ENCODE results near the gene MAP3K5. TPM values are rescaled to one million over a fixed set of nuclear protein-coding genes. Genes with fewer than 3 reads are reported as not detected.

The MAP3K5 gene
- total RNA-seq, 4 donors from 2014 or later: 16.2 to 52.7 (median 34.8) TPM

DNA sequence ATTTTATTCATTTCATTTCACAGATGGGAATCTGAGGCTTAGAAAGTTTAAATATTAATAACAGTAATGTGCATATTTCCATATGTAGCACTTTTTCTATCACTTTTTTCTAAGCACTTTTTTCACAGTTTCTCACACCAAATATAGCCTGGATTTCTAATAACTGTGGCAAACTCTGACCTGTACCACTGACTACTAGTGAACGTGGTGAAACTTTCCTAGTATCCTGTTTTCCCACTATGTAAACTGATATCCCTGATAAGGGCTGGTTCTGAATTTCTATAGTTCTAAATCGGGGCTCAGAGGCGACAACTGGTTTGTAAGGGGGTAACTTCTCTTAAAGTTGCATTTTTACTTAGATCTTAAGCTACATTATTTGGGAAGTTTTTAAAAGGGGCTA lies 274.7 kb downstream of the MAP3K5 start:
- Histone ChIP-seq H3K4me1 (peaks cover 0 to 6% (median 0%) of the 10 kb centered on the region in 4 donors), H3K4me3 (no peak overlapping the region), H3K27me3 (no peaks in the 10 kb centered on the region), H3K27ac (no peak overlapping the region), H3K9me3 (no peaks in the 10 kb centered on the region), H3K36me3 (no peaks in the 10 kb centered on the region)
- no peak for DNase-seq
- 82 to 86% methylated on average over 3 of the region's 3 CpGs for WGBS, 2 donors (ENCODE audit: low coverage in 1 of 2)
- in situ Hi-C loops (cut with MboI; ENCODE audit: low pct_ligation_motif_present in 1 of 4, low pct_unique_long_range_greater_than_20kb in 1 of 4, low sequenced_read_pairs in 3 of 4) (no loop called here), intact Hi-C loops (cut with DNase I; ENCODE audit: low total_unique reads) (no loop called here)
- TF ChIP-seq POLR2A (IDR thresholded peaks at IDR 0.05): no peak
- TF ChIP-seq EP300 (IDR thresholded peaks at IDR 0.05; ENCODE audit: low read depth): no peak
- no peak for TF ChIP-seq POLR2AphosphoS5 (IDR thresholded peaks at IDR 0.05)
- TF ChIP-seq, protein P1, sequence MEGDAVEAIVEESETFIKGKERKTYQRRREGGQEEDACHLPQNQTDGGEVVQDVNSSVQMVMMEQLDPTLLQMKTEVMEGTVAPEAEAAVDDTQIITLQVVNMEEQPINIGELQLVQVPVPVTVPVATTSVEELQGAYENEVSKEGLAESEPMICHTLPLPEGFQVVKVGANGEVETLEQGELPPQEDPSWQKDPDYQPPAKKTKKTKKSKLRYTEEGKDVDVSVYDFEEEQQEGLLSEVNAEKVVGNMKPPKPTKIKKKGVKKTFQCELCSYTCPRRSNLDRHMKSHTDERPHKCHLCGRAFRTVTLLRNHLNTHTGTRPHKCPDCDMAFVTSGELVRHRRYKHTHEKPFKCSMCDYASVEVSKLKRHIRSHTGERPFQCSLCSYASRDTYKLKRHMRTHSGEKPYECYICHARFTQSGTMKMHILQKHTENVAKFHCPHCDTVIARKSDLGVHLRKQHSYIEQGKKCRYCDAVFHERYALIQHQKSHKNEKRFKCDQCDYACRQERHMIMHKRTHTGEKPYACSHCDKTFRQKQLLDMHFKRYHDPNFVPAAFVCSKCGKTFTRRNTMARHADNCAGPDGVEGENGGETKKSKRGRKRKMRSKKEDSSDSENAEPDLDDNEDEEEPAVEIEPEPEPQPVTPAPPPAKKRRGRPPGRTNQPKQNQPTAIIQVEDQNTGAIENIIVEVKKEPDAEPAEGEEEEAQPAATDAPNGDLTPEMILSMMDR (IDR thresholded peaks at IDR 0.05): no peak

DNA sequence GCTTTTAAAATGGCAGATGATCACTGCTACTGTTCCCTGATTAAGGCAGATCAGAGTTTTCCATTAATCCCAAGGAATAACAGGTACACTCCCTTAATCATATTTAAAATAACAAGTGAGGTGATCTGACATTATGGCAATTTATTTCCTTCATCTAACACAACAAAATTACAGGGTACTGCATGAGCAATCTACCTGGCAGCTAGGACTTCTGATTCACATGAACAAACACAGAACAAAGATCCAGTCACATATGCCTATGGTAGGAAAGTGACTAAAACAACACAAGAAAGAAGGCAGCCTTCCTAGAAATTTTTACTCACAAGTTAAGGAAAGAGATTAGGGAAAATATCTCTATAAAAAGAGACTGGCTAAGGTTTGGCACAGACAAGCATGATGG lies 275.3 kb downstream of the MAP3K5 start:
- in situ Hi-C loops (cut with MboI; ENCODE audit: low pct_ligation_motif_present in 1 of 4, low pct_unique_long_range_greater_than_20kb in 1 of 4, low sequenced_read_pairs in 3 of 4): no loop called here
- no peak for TF ChIP-seq POLR2A (IDR thresholded peaks at IDR 0.05)
- TF ChIP-seq, protein P1 (IDR thresholded peaks at IDR 0.05): no peak
- no peak for TF ChIP-seq EP300 (IDR thresholded peaks at IDR 0.05; ENCODE audit: low read depth)
- no peak for TF ChIP-seq POLR2AphosphoS5 (IDR thresholded peaks at IDR 0.05)
- Histone ChIP-seq H3K9me3 (no peaks in the 10 kb centered on the region), H3K27me3 (no peaks in the 10 kb centered on the region), H3K4me1 (peaks cover under 1 to 11% (median 3%) of the 10 kb centered on the region in 4 donors), H3K36me3 (no peaks in the 10 kb centered on the region), H3K4me3 (no peak overlapping the region), H3K27ac (no peak overlapping the region)
- intact Hi-C loops (cut with DNase I; ENCODE audit: low total_unique reads): no loop called here
- DNase-seq: no peak

DNA sequence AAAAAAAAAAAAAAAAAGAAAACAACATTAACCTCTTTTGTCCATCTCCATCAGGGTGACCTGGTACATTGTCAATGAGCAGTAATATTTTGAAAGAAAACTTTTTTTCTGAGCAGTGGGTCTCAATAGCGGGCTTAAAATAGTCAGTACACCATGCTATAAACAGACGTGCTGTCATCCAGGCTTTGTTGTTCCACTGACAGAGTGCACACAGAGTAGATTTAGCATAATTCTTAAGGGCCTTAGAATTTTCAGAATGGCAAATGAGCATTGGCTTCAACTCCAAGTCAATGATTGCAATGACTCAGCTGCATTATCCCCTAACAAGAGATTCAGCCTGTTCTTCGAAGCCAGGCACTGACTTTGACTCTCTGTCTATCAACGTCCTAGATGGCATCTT lies 277.7 kb downstream of the MAP3K5 start:
- Histone ChIP-seq H3K36me3 (no peaks in the 10 kb centered on the region), H3K27ac (no peak overlapping the region), H3K9me3 (no peaks in the 10 kb centered on the region), H3K4me1 (peaks cover 7 to 25% (median 13%) of the 10 kb centered on the region in 4 donors), H3K27me3 (no peaks in the 10 kb centered on the region), H3K4me3 (no peak overlapping the region)
- DNase-seq: no peak
- 86 to 87% methylated on average over 3 to 4 of the region's 4 CpGs for WGBS, 2 donors (ENCODE audit: low coverage in 1 of 2)
- intact Hi-C loops (cut with DNase I; ENCODE audit: low total_unique reads): no loop called here
- TF ChIP-seq, protein P1 (IDR thresholded peaks at IDR 0.05): no peak
- TF ChIP-seq POLR2AphosphoS5 (IDR thresholded peaks at IDR 0.05) (no peak), POLR2A (IDR thresholded peaks at IDR 0.05) (no peak), EP300 (IDR thresholded peaks at IDR 0.05; ENCODE audit: low read depth) (no peak)
- in situ Hi-C loops (cut with MboI; ENCODE audit: low pct_ligation_motif_present in 1 of 4, low pct_unique_long_range_greater_than_20kb in 1 of 4, low sequenced_read_pairs in 3 of 4): no loop called here

DNA sequence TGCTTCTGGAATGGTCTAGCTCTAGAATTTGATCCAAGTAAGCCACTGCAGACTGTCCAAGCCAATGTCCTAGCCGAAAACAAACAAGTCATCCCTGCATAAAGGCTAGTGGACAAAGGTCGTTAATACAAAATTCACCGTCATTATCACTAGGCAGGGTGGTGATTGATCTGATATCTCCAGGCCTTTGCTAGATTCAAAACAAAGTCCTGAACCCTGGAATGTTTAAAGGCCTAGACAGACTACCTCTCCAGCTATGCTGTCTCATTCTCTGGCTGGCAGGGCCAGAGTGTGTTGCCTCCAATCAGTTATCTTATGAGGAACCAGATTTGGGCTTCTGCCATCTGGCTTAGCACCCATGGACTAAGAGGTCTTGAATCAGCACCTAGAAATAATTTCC lies 280.4 kb downstream of the MAP3K5 start:
- no peak for DNase-seq
- Histone ChIP-seq H3K36me3 (no peaks in the 10 kb centered on the region), H3K4me1 (peaks cover 7 to 30% (median 16%) of the 10 kb centered on the region in 4 donors), H3K27me3 (no peaks in the 10 kb centered on the region), H3K27ac (no peak overlapping the region), H3K4me3 (no peak overlapping the region), H3K9me3 (no peaks in the 10 kb centered on the region)
- 52 to 57% methylated on average over 3 of the region's 3 CpGs for WGBS, 2 donors (ENCODE audit: low coverage in 1 of 2)
- intact Hi-C loops (cut with DNase I; ENCODE audit: low total_unique reads) (no loop called here), in situ Hi-C loops (cut with MboI; ENCODE audit: low pct_ligation_motif_present in 1 of 4, low pct_unique_long_range_greater_than_20kb in 1 of 4, low sequenced_read_pairs in 3 of 4) (no loop called here)
- TF ChIP-seq POLR2AphosphoS5 (IDR thresholded peaks at IDR 0.05) (no peak), POLR2A (IDR thresholded peaks at IDR 0.05) (no peak), EP300 (IDR thresholded peaks at IDR 0.05; ENCODE audit: low read depth) (no peak)
- TF ChIP-seq, protein P1 (IDR thresholded peaks at IDR 0.05): no peak
